Ecto neural progenitor cell (in vitro differentiated cells): ENCODE data around the gene NSUN3.

ENCODE experiments used
- DNase-seq: peaks from one replicate; pipeline ENCODE4 v3.0.0-alpha.2; 2018; ENCODE audit warnings: low spot score

The NSUN3 gene

GRCh38 chr3:94130690-94131089 lies 67.8 kb downstream of the NSUN3 start:
- DNase-seq = no peak

- no peak for DNase-seq
Observed at GRCh38 chr3:94132777-94133176, 69.9 kb downstream of the NSUN3 start.

- DNase-seq = no peak
Observed at GRCh38 chr3:94136133-94136532, 73.3 kb downstream of the NSUN3 start.

GRCh38 chr3:94137377-94137776 lies 74.5 kb downstream of the NSUN3 start:
- no peak for DNase-seq

- no peak for DNase-seq
Observed at GRCh38 chr3:94146455-94146854, 83.6 kb downstream of the NSUN3 start.

GRCh38 chr3:94147012-94147411 lies 84.2 kb downstream of the NSUN3 start:
- DNase-seq = no peak

GRCh38 chr3:94150113-94150512 lies 87.3 kb downstream of the NSUN3 start:
- DNase-seq = no peak

- DNase-seq = no peak
Observed at GRCh38 chr3:94156626-94157025, 93.8 kb downstream of the NSUN3 start.

GRCh38 chr3:94158512-94158911 lies 95.7 kb downstream of the NSUN3 start:
- DNase-seq = no peak

- DNase-seq = no peak
Observed at GRCh38 chr3:94159062-94159828, 96.4 kb downstream of the NSUN3 start.

- DNase-seq = no peak
Observed at GRCh38 chr3:94162700-94163099, 99.8 kb downstream of the NSUN3 start.

GRCh38 chr3:94167346-94167745 lies 104.5 kb downstream of the NSUN3 start:
- DNase-seq = no peak

- DNase-seq = no peak
Observed at GRCh38 chr3:94167796-94168195, 104.9 kb downstream of the NSUN3 start.

GRCh38 chr3:94171954-94172353 lies 109.1 kb downstream of the NSUN3 start:
- no peak for DNase-seq

GRCh38 chr3:94172695-94173310 lies 109.9 kb downstream of the NSUN3 start:
- DNase-seq = no peak

- no peak for DNase-seq
Observed at GRCh38 chr3:94173673-94174434, 111.0 kb downstream of the NSUN3 start.

- DNase-seq = no peak
Observed at GRCh38 chr3:94175677-94176076, 112.8 kb downstream of the NSUN3 start.

GRCh38 chr3:94176988-94177745 lies 114.3 kb downstream of the NSUN3 start:
- no peak for DNase-seq
